H1 (cell line): ENCODE data around the gene UBE2B. TPM values are rescaled to one million over a fixed set of nuclear protein-coding genes. Genes with fewer than 3 reads are reported as not detected.

ENCODE experiments used
- CTCF ChIA-PET: fragments of 300-600 bp; sonication (Branson Sonifier 250); formaldehyde crosslinking; loops from one replicate; lab custom pipeline; 2021; ENCODE audit not compliant: partially characterized antibody; lab: Charles Lee
- POLR2A ChIA-PET: fragments of 300-600 bp; sonication (Branson Sonifier 250); formaldehyde crosslinking; loops from one replicate; lab custom pipeline; 2021; ENCODE audit warnings: inconsistent platforms; ENCODE audit not compliant: partially characterized antibody; lab: Charles Lee
- DNase-seq, 2 experiments: peaks; one replicate each; pipeline versions ENCODE4 v3.0.0 to v3.0.0-alpha.2; 2010 to 2022; ENCODE audit warnings: low spot score in 2 of 2, low read depth in 1 of 2, mixed read lengths in 1 of 2
- FAIRE-seq: peaks from 2 replicates; lab custom pipeline; 2011; peaks lifted over from hg19 to GRCh38; lab: Jason Lieb, UNC
- H2AFZ ChIP-seq: 2 replicates; pipeline ENCODE4 v1.8.1; 2012; ENCODE audit warnings: low read length, inconsistent platforms
- H2AK5ac ChIP-seq: 2 replicates; pipeline ENCODE4 v1.6.1; 2013; ENCODE audit warnings: low read depth, low read length
- H2BK120ac ChIP-seq: replicated peaks from 2 replicates; pipeline ENCODE3; 2013; ENCODE audit warnings: low read depth, low read length, inconsistent platforms
- H2BK12ac ChIP-seq: 2 replicates; pipeline ENCODE4 v1.6.1; 2013; ENCODE audit warnings: low read depth, low read length
- H2BK15ac ChIP-seq: 2 replicates; pipeline ENCODE4 v1.6.1; 2013; ENCODE audit warnings: low read length
- H2BK20ac ChIP-seq: 2 replicates; pipeline ENCODE4 v1.6.1; 2013; ENCODE audit warnings: low read length
- H2BK5ac ChIP-seq: 2 replicates; pipeline ENCODE4 v1.6.1; 2013; ENCODE audit warnings: low read depth, low read length
- H3K14ac ChIP-seq: 2 replicates; pipeline ENCODE4 v1.6.1; 2013; ENCODE audit warnings: inconsistent platforms; ENCODE audit not compliant: insufficient read length
- H3K18ac ChIP-seq: 2 replicates; pipeline ENCODE4 v1.6.1; 2013; ENCODE audit warnings: low read length; ENCODE audit errors: extremely low read depth
- H3K23ac ChIP-seq: 2 replicates; pipeline ENCODE4 v1.6.1; 2013; ENCODE audit warnings: inconsistent platforms; ENCODE audit not compliant: insufficient read length
- H3K23me2 ChIP-seq: 2 replicates; pipeline ENCODE4 v1.6.1; 2013; ENCODE audit warnings: low read depth, low read length
- H3K27ac ChIP-seq: 2 replicates; pipeline ENCODE4 v1.6.1; 2011; ENCODE audit warnings: low read depth, low read length, inconsistent platforms
- H3K27me3 ChIP-seq, 4 experiments: replicated peaks in 1 of 4; 1 replicate in 1 of 4; 2 replicates in 3 of 4; pipeline versions ENCODE4 v1.6.1 to v1.8.1; 2011 to 2013; ENCODE audit warnings: low read length in 3 of 4, mild to moderate bottlenecking in 3 of 4, inconsistent platforms in 2 of 4, mixed read lengths in 2 of 4, moderate library complexity in 1 of 4; ENCODE audit not compliant: control insufficient read depth in 3 of 4, insufficient read depth in 3 of 4; ENCODE audit errors: extremely low read depth in 1 of 4
- H3K36me3 ChIP-seq, 4 experiments: 2 replicates each; pipeline versions ENCODE4 v1.6.1 to v1.8.1; 2011 to 2013; ENCODE audit warnings: mild to moderate bottlenecking in 4 of 4, low read length in 3 of 4, moderate library complexity in 2 of 4, control low read depth in 1 of 4, inconsistent platforms in 1 of 4; ENCODE audit not compliant: insufficient read depth in 4 of 4, control insufficient read depth in 2 of 4
- H3K4ac ChIP-seq: replicated peaks from 2 replicates; pipeline ENCODE3; 2013; ENCODE audit warnings: low read length, low read depth, mixed read lengths, inconsistent platforms; ENCODE audit not compliant: insufficient read length
- H3K4me1 ChIP-seq, 4 experiments: replicated peaks in 1 of 4; 1 replicate in 1 of 4; 2 replicates in 3 of 4; pipeline versions ENCODE4 v1.6.1 to v1.8.1; 2011 to 2013; ENCODE audit warnings: low read length in 3 of 4, inconsistent platforms in 2 of 4, mixed read lengths in 1 of 4; ENCODE audit not compliant: insufficient read depth in 4 of 4, control insufficient read depth in 3 of 4
- H3K4me2 ChIP-seq, 2 experiments: 2 replicates each; pipeline versions ENCODE4 v1.6.1 to v1.8.1; 2011 to 2013; ENCODE audit warnings: low read depth in 2 of 2, low read length in 2 of 2, control low read depth in 1 of 2, inconsistent platforms in 1 of 2, mild to moderate bottlenecking in 1 of 2; ENCODE audit not compliant: insufficient read depth in 1 of 2
- H3K4me3 ChIP-seq, 4 experiments: fragments of 200-600, 300-600 bp in 1 of 4; sonication (generic), shearing (Covaris generic), sonication (Bioruptor Twin) in 1 of 4; 2 replicates each; pipeline versions ENCODE4 v1.5.1 to v1.8.1; 2011 to 2016; ENCODE audit warnings: low read length in 4 of 4, low read depth in 3 of 4, control low read depth in 2 of 4, inconsistent platforms in 2 of 4, mild to moderate bottlenecking in 2 of 4, mixed read lengths in 1 of 4, moderate library complexity in 1 of 4; ENCODE audit not compliant: insufficient read depth in 2 of 4; ENCODE audit errors: extremely low read depth in 1 of 4
- H3K56ac ChIP-seq: replicated peaks from 2 replicates; pipeline ENCODE3; 2013; ENCODE audit warnings: low read depth, mild to moderate bottlenecking, mixed read lengths, low read length, inconsistent platforms; ENCODE audit not compliant: insufficient read length
- H3K79me1 ChIP-seq: 2 replicates; pipeline ENCODE4 v1.6.1; 2013; ENCODE audit warnings: low read depth, low read length, control low read depth
- H3K79me2 ChIP-seq, 2 experiments: 2 replicates each; pipeline versions ENCODE4 v1.6.1 to v1.8.1; 2012 to 2013; ENCODE audit warnings: low read length in 2 of 2, mild to moderate bottlenecking in 2 of 2, inconsistent platforms in 1 of 2; ENCODE audit not compliant: insufficient read depth in 2 of 2, control insufficient read depth in 1 of 2
- H3K9ac ChIP-seq, 4 experiments: replicated peaks in 1 of 4; 1 replicate in 1 of 4; 2 replicates in 3 of 4; pipeline versions ENCODE4 v1.6.1 to v1.8.1; 2011 to 2013; ENCODE audit warnings: low read depth in 3 of 4, low read length in 3 of 4, control low read depth in 2 of 4, mild to moderate bottlenecking in 2 of 4, moderate library complexity in 2 of 4, inconsistent platforms in 1 of 4; ENCODE audit errors: extremely low read depth in 1 of 4
- H3K9me3 ChIP-seq, 2 experiments: 2 replicates each; pipeline versions ENCODE4 v1.6.1 to v1.8.1; 2012 to 2013; ENCODE audit warnings: mild to moderate bottlenecking in 2 of 2, moderate library complexity in 2 of 2, control low read depth in 1 of 2, inconsistent platforms in 1 of 2, low read depth in 1 of 2, low read length in 1 of 2, mixed read lengths in 1 of 2; ENCODE audit not compliant: insufficient read depth in 2 of 2
- H4K20me1 ChIP-seq, 2 experiments: replicated peaks in 1 of 2; 2 replicates each; pipeline versions ENCODE3 to v1.8.1; 2011 to 2013; ENCODE audit warnings: inconsistent platforms in 2 of 2, low read length in 2 of 2, mild to moderate bottlenecking in 1 of 2; ENCODE audit not compliant: insufficient read depth in 2 of 2, control insufficient read depth in 1 of 2
- H4K5ac ChIP-seq: 2 replicates; pipeline ENCODE4 v1.6.1; 2013; ENCODE audit warnings: low read length, low read depth, mixed read lengths, inconsistent platforms; ENCODE audit not compliant: insufficient read length
- H4K8ac ChIP-seq: 2 replicates; pipeline ENCODE4 v1.8.0; 2013; ENCODE audit warnings: mild to moderate bottlenecking, moderate library complexity, low read length, inconsistent platforms; ENCODE audit not compliant: insufficient read depth; ENCODE audit errors: extremely low read depth
- H4K91ac ChIP-seq: replicated peaks from 2 replicates; pipeline ENCODE3; 2013; ENCODE audit warnings: low read length, mixed read lengths, inconsistent platforms; ENCODE audit not compliant: insufficient read length
- ASH2L ChIP-seq: fragments of 200-600, 300-600 bp; sonication (generic); IDR thresholded peaks from one replicate; pipeline ENCODE4 v1.7.1; 2017; ENCODE audit warnings: low read length
- GTF2F1 ChIP-seq: IDR thresholded peaks from 2 replicates; pipeline ENCODE4 v1.6.1; 2012; ENCODE audit warnings: low read depth, low read length, improper control_type of control experiment, borderline replicate concordance
- KDM5A ChIP-seq: fragments of 200-600 bp; IDR thresholded peaks from 2 replicates; pipeline ENCODE4 v1.7.1; 2012; ENCODE audit warnings: mild to moderate bottlenecking, low read length, inconsistent platforms, mixed read lengths
- ZNF274 ChIP-seq: IDR thresholded peaks from 2 replicates; pipeline ENCODE4 v1.7.0; 2012; ENCODE audit warnings: low read length, borderline replicate concordance; ENCODE audit errors: extremely low read depth
- whole genome bisulfite sequencing, 2 experiments: shearing (Covaris generic) in 1 of 2; methylation state at CpG; one replicate each; pipeline versions ENCODE4 v1.1.6 to v1.1.7; 2013 to 2015; ENCODE audit warnings: low lambda C conversion rate in 2 of 2, mixed read lengths in 2 of 2, inconsistent platforms in 1 of 2, low coverage in 1 of 2, missing lambda C conversion rate in 1 of 2; ENCODE audit not compliant: insufficient replicate concordance in 2 of 2, insufficient coverage in 1 of 2, insufficient read length in 1 of 2; ENCODE audit errors: extremely low coverage in 1 of 2, missing lambda C conversion rate in 1 of 2; 5-methylcytosine and 5-hydroxymethylcytosine counted together
- polyA plus RNA-seq, 7 experiments: library from polyadenylated mRNA; depleted of rRNA in 3 of 7; stranded (reverse) in 5 of 7; unstranded in 2 of 7; fragments of >200 nt in 5 of 7; fragments of 200-250 nt in 2 of 7; gene quantifications; 1 replicate in 5 of 7; 2 replicates in 1 of 7; 4 replicates in 1 of 7; pipeline versions ENCODE4 v1.2.1 to v1.2.3, GENCODE V29; 2011 to 2013; ENCODE audit warnings: missing spikeins in 2 of 7, mixed read lengths in 2 of 7
- total RNA-seq: library from RNA; stranded (reverse); fragmentation: NEBNext Ultra II Directional; extraction: Animal tissue kit (Norgen Biotek cat#: 25700); gene quantifications from 2 replicates; pipeline ENCODE4 v1.2.1, GENCODE V29; 2021

The UBE2B gene
- total and polyA plus RNA-seq, 2 of the 8 experiments (the other 6 are each of a cell fraction or from before 2014, with no cell fraction given): 15.9 to 46.8 TPM

DNA sequence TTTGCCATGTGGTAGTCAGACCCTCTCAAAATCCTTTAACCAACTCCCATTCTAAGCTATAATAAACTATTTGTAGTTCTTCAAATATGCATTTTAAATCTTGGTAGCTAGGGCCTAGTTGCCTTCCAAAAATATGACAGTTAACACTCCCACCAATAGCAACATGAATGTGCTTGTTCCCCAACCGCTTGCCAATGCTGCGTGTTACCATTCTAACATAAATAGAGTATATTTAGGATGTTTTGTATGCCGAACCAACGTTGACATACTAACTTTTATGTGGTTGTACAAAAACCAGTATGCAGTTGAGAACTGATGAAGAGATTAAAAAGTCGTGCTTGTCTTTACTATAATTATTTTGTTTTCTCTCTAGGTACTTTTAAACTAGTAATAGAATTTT lies 9.0 kb downstream of the UBE2B start:
- Histone ChIP-seq H3K4me3 (no peak overlapping the region), H3K36me3 (peaks cover 3 to 77% (median 22%) of the 10 kb centered on the region in 4 experiments)
- TF ChIP-seq ZNF274 (no peak), GTF2F1 (no peak), ASH2L (no peak), KDM5A (no peak)
- TF ChIP-seq, all 59 proteins: peak for 0
- Histone ChIP-seq H3K9me3 (no peaks in the 10 kb centered on the region), H4K5ac (no peak overlapping the region), H3K18ac (no peak overlapping the region), H3K4me2 (no peak overlapping the region), H3K79me2 (peaks cover 0 to 21% of the 10 kb centered on the region in 2 experiments; a peak in 2 of 4 replicates), H2BK120ac (no peak overlapping the region), H4K8ac (no peak overlapping the region; the same call in 1 of the 2 replicates), H2AFZ (no peak overlapping the region), H3K27ac (no peak overlapping the region), H2BK15ac (no peak overlapping the region), H3K23ac (no peak overlapping the region), H3K27me3 (no peaks in the 10 kb centered on the region), H2BK5ac (no peak overlapping the region), H3K14ac (no peak overlapping the region), H4K20me1 (peaks cover 0 to 2% of the 10 kb centered on the region in 2 experiments), H2BK20ac (no peak overlapping the region), H3K23me2 (no peaks in the 10 kb centered on the region), H3K9ac (no peak overlapping the region), H3K4ac (no peak overlapping the region), H3K56ac (no peak overlapping the region), H2BK12ac (no peak overlapping the region), H3K4me1 (no peaks in the 10 kb centered on the region), H3K79me1 (no peaks in the 10 kb centered on the region), H2AK5ac (no peak overlapping the region), H4K91ac (no peak overlapping the region)
- DNase-seq: no peak
- no peak for FAIRE-seq
- CTCF ChIA-PET: interaction anchor here (1.3 to 5.2 kb wide), 8 partner anchors 8 to 200 kb away, joined by 3 to 24 read pairs (median 4); partner anchors contain the start of gene UBE2B
- WGBS, 2 experiments: 94% methylated on average over 5 of the region's 5 CpGs; no CpG with 5 or more reads in 1 of the 2 experiments
- POLR2A ChIA-PET: interaction anchor here (1.3 to 6.8 kb wide), 4 partner anchors 8 to 31 kb away, joined by 3 to 51 read pairs (median 17); partner anchors contain the start of genes CDKN2AIPNL and UBE2B
